HuH-7 (cell line): ENCODE data around the gene HOXB6.

Source experiments
- DNase-seq: peaks from one replicate; pipeline ENCODE4 v3.0.0; 2011; ENCODE audit warnings: low spot score

The HOXB6 gene

GRCh38 chr17:48594538-48595277 is 10.1 kb downstream of the HOXB6 start:
- DNase-seq: no peak

- DNase-seq: peak; percentile 98
Observed at GRCh38 chr17:48593840-48594537, 10.8 kb downstream of the HOXB6 start.

GRCh38 chr17:48593126-48593829 is 11.5 kb downstream of the HOXB6 start, which contains the start of gene HOXB5:
Gene HOXB5 (minus strand): TSS chr17:48593779. CDS start chr17:48593682, 97 bp downstream.
- no peak for DNase-seq

GRCh38 chr17:48592577-48592976 is 12.2 kb downstream of the HOXB6 start:
- DNase-seq: no peak

GRCh38 chr17:48592057-48592514 is 12.7 kb downstream of the HOXB6 start:
- no peak for DNase-seq

GRCh38 chr17:48591255-48592056 is 13.3 kb downstream of the HOXB6 start:
- no peak for DNase-seq

- no peak for DNase-seq
Observed at GRCh38 chr17:48590607-48591161, 14.1 kb downstream of the HOXB6 start.

GRCh38 chr17:48589831-48590606 is 14.8 kb downstream of the HOXB6 start, which contains the start of gene HOXB3:
Gene HOXB3 (minus strand): TSS chr17:48590241. CDS start chr17:48552474, 37,767 bp downstream.
- peak; percentile 69 for DNase-seq

GRCh38 chr17:48589060-48589830 is 15.5 kb downstream of the HOXB6 start:
- no peak for DNase-seq

- no peak for DNase-seq
Observed at GRCh38 chr17:48588528-48588927, 16.3 kb downstream of the HOXB6 start.

GRCh38 chr17:48588074-48588415 is 16.7 kb downstream of the HOXB6 start:
- DNase-seq: no peak

GRCh38 chr17:48587276-48588073 is 17.3 kb downstream of the HOXB6 start:
- no peak for DNase-seq

GRCh38 chr17:48586355-48587258 is 18.2 kb downstream of the HOXB6 start:
- DNase-seq: no peak

GRCh38 chr17:48584223-48584741 is 20.5 kb downstream of the HOXB6 start:
- DNase-seq: no peak

GRCh38 chr17:48583708-48584222 is 21.0 kb downstream of the HOXB6 start:
- no peak for DNase-seq

GRCh38 chr17:48582750-48583069 is 22.1 kb downstream of the HOXB6 start:
- no peak for DNase-seq

GRCh38 chr17:48579760-48580554 is 24.8 kb downstream of the HOXB6 start:
- DNase-seq: no peak
